ENCODE measurements around the gene CKMT1A. TPM values are rescaled to one million over a fixed set of nuclear protein-coding genes. Genes with fewer than 3 reads are reported as not detected.
A peak's percentile ranks its signal among the peaks of the same experiment; 100 is the strongest.
"Not testable (repeated sequence)": the region's sequence is repeated elsewhere in the genome, so short reads cannot be mapped to it uniquely, and the experiment has no call there.

The CKMT1A gene
- total RNA-seq, 1 donor from 2014 or later = not detected

DNA sequence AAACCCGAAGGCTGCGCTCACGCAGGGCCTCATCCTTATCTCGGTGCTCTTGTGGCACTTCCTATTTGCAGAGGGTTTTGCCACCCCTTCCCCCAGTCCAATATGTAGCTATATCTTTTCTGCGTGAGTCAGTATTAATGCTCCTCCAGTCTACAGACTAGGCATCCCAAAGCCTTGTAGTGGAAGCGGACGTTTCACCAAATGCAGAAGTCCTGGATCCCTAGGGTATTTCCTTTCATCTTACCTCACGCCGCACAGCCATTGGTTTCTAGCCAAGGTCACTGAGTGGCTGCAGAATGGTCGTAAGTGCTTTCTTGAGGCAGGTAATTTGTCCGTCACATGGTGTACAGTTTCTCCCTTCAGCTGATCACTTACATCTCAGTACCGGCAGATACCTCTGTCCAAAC is 53.2 kb downstream of the CKMT1A start:
- Histone ChIP-seq H3K9ac (ENCODE audit: low read depth in 1 of 3, low read length in 3 of 3) (peak overlapping the region; percentile 75 to 86 (median 81)), H3K4me3 (ENCODE audit: low read length in 3 of 3) (peak overlapping the region; percentile 78 to 83 (median 81)), H3K27ac (ENCODE audit: low read depth, low read length) (peak overlapping the region; percentile 88)
- not testable (repeated sequence) for H3K36me3 ChIP-seq (ENCODE audit: control insufficient read depth in 3 of 3, insufficient read depth in 3 of 3, low read length in 3 of 3); H3K27me3 ChIP-seq (ENCODE audit: control insufficient read depth in 3 of 3, insufficient read depth in 3 of 3, low read length in 3 of 3); H3K4me1 ChIP-seq (ENCODE audit: control insufficient read depth in 3 of 3, insufficient read depth in 3 of 3, low read length in 3 of 3); H3K9me3 ChIP-seq (ENCODE audit: control insufficient read depth in 3 of 3, low read length in 3 of 3)

DNA sequence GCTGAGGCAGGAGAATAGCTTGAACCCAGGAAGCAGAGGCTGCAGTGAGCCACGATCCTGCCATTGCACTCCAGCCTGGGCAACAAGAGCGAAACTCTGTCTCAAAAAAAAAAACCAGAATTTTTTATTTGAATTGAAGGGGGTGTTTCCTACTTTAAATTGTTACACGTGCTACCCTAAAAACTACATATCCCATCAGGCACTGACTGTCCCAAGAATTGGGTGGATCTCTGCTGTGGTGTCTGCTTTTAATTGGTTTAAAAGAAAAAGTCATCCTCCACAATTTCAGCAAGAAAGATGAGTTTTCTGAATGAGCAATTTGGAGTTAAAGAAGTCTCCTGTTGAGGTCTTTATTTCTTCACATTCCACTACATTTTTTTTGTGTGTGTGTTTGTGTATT is 54.7 kb downstream of the CKMT1A start:
- peaks cover 0 to 3% (median 0%) of the 10 kb centered on the region in 3 donors for H3K36me3 ChIP-seq (ENCODE audit: control insufficient read depth in 3 of 3, insufficient read depth in 3 of 3, low read length in 3 of 3)
- no peak overlapping the region for H3K4me3 ChIP-seq (ENCODE audit: low read length in 3 of 3)
- no peaks in the 10 kb centered on the region for H3K27me3 ChIP-seq (ENCODE audit: control insufficient read depth in 3 of 3, insufficient read depth in 3 of 3, low read length in 3 of 3)
- H3K9ac ChIP-seq (ENCODE audit: low read depth in 1 of 3, low read length in 3 of 3) = no peak overlapping the region
- H3K9me3 ChIP-seq (ENCODE audit: control insufficient read depth in 3 of 3, low read length in 3 of 3) = no peaks in the 10 kb centered on the region
- H3K4me1 ChIP-seq (ENCODE audit: control insufficient read depth in 3 of 3, insufficient read depth in 3 of 3, low read length in 3 of 3) = peaks cover 2 to 5% (median 3%) of the 10 kb centered on the region in 3 donors
- no peak overlapping the region for H3K27ac ChIP-seq (ENCODE audit: low read depth, low read length)

Small RNA genes within 50 kb of the gene (small RNA-seq; reads per million reads assigned to genes)
- gene PDIA3P2 (not detected), gene RNU6-353P (not detected), gene RNU6-354P (not detected)

Other genes starting within 250 kb of the CKMT1A start
- gene TP53BP1, start 200.7 kb upstream of the CKMT1A start, total RNA-seq = 87.2 TPM
- gene MAP1A, start 176.3 kb upstream of the CKMT1A start, total RNA-seq = 19.3 TPM
- 8.9 TPM for gene PPIP5K1, start 103.7 kb upstream of the CKMT1A start, total RNA-seq
- gene CKMT1B, start 99.8 kb upstream of the CKMT1A start, total RNA-seq = under 0.01 TPM
- gene STRC, start 75.1 kb upstream of the CKMT1A start, total RNA-seq = under 0.01 TPM
- 3.1 TPM for gene CATSPER2, start 45.0 kb upstream of the CKMT1A start, total RNA-seq
- gene PDIA3, start 52.6 kb downstream of the CKMT1A start, total RNA-seq = 47.5 TPM
- gene ELL3, start 83.1 kb downstream of the CKMT1A start, total RNA-seq = 4.2 TPM
- 175 TPM for gene SERF2, start 98.5 kb downstream of the CKMT1A start, total RNA-seq
- under 0.01 TPM for gene SERINC4, start 106.4 kb downstream of the CKMT1A start, total RNA-seq
- gene HYPK, start 106.7 kb downstream of the CKMT1A start, total RNA-seq = 14.1 TPM
- 21.9 TPM for gene MFAP1, start 130.8 kb downstream of the CKMT1A start, total RNA-seq
- gene WDR76, start 133.1 kb downstream of the CKMT1A start, total RNA-seq = 5.7 TPM

Measured in skeletal muscle tissue (tissue), 5 donors.